A549 (cell line): ENCODE measurements around the gene TPRX1. TPM values are rescaled to one million over a fixed set of nuclear protein-coding genes. Genes with fewer than 3 reads are reported as not detected.

ENCODE experiments used
- ATAC-seq, 2 experiments: fragments of 200-7000 bp in 1 of 2; fragments of >200 bp in 1 of 2; cut with Nextera tagmentation in 1 of 2; cut with Tn5 transposase in 1 of 2; 3 replicates each; pipeline versions ENCODE4 v1.8.0 to v1.9.1; 2018 to 2020; ENCODE audit warnings: mild to moderate bottlenecking in 1 of 2, moderate library complexity in 1 of 2
- CTCF ChIA-PET: fragments of 300-600 bp; sonication (Branson Sonifier 250); formaldehyde crosslinking; extraction: SDS; loops from one replicate; lab custom pipeline; 2021; ENCODE audit warnings: antibody characterized with exemption, inconsistent platforms; lab: Yijun Ruan, JAX
- POLR2A ChIA-PET: fragments of 350-600 bp; formaldehyde crosslinking; extraction: SDS; loops from one replicate; lab custom pipeline; 2021; ENCODE audit warnings: antibody characterized with exemption, inconsistent platforms; lab: Yijun Ruan, JAX
- DNase-seq, 2 experiments: peaks; one replicate each; pipeline versions ENCODE4 v3.0.0 to v3.0.0-alpha.2; 2011 to 2016; ENCODE audit warnings: low read depth in 1 of 2, low spot score in 1 of 2
- FAIRE-seq: peaks from 2 replicates; lab custom pipeline; 2011; peaks lifted over from hg19 to GRCh38; lab: Jason Lieb, UNC
- H3K27ac ChIP-seq, 2 experiments: fragments of >200 bp; sonication (Bioruptor Twin); formaldehyde crosslinking; 3 replicates each; pipeline ENCODE4 v1.5.1; 2016 to 2017
- H3K4me1 ChIP-seq: fragments of >200 bp; sonication (Bioruptor Twin); formaldehyde crosslinking; 3 replicates; pipeline ENCODE4 v1.6.1; 2016
- H3K4me2 ChIP-seq: fragments of >200 bp; sonication (Bioruptor Twin); formaldehyde crosslinking; 3 replicates; pipeline ENCODE4 v1.6.1; 2016
- H3K4me3 ChIP-seq: fragments of >200 bp; sonication (Bioruptor Twin); formaldehyde crosslinking; 3 replicates; pipeline ENCODE4 v1.5.1; 2016
- H3K9me3 ChIP-seq: fragments of >200 bp; sonication (Bioruptor Twin); formaldehyde crosslinking; 3 replicates; pipeline ENCODE4 v1.6.1; 2016
- ATOH8 ChIP-seq: fragments of 250-450 bp; sonication (Bioruptor Pico); IDR thresholded peaks from 2 replicates; pipeline ENCODE4 v1.5.0; 2020; ENCODE audit warnings: low read depth, mild to moderate bottlenecking, moderate library complexity
- CBX8 ChIP-seq: fragments of 200-600 bp; sonication (generic); IDR thresholded peaks from 2 replicates; pipeline ENCODE4 v1.6.1; 2016
- CEBPB ChIP-seq, 2 experiments: fragments of >200 bp in 1 of 2; sonication (Bioruptor Twin) in 1 of 2; formaldehyde crosslinking in 1 of 2; IDR thresholded peaks; 2 replicates each; pipeline ENCODE4 v1.6.1; 2012 to 2016
- CHD2 ChIP-seq: fragments of 150-350 bp; IDR thresholded peaks from 2 replicates; pipeline ENCODE4 v1.6.1; 2014; ENCODE audit warnings: low read length; ENCODE audit not compliant: partially characterized antibody
- CTCF ChIP-seq: fragments of >200 bp; sonication (Bioruptor Twin); formaldehyde crosslinking; IDR thresholded peaks from 3 replicates; pipeline ENCODE4 v1.5.1; 2016
- E2F6 ChIP-seq: IDR thresholded peaks from 2 replicates; pipeline ENCODE4 v1.6.1; 2012; ENCODE audit warnings: low read depth, borderline replicate concordance
- EHF ChIP-seq: fragments of 250-450 bp; sonication (Bioruptor Pico); IDR thresholded peaks from 2 replicates; pipeline ENCODE4 v1.5.0; 2020; ENCODE audit warnings: mild to moderate bottlenecking
- EHMT2 ChIP-seq: fragments of 200-600 bp; sonication (generic); IDR thresholded peaks from 2 replicates; pipeline ENCODE4 v1.6.1; 2016; ENCODE audit warnings: antibody characterized with exemption, low read depth, mild to moderate bottlenecking, moderate library complexity
- EP300 ChIP-seq, 2 experiments: fragments of >200 bp; sonication (Bioruptor Twin); formaldehyde crosslinking; IDR thresholded peaks; 2 replicates in 1 of 2; 3 replicates in 1 of 2; pipeline ENCODE4 v1.6.1; 2016 to 2017
- HEYL ChIP-seq: fragments of 250-450 bp; sonication (Bioruptor Pico); IDR thresholded peaks from 2 replicates; pipeline ENCODE4 v1.8.0; 2021; ENCODE audit warnings: mild to moderate bottlenecking, moderate library complexity
- HMGXB4 ChIP-seq: fragments of 250-450 bp; sonication (Bioruptor Pico); IDR thresholded peaks from 2 replicates; pipeline ENCODE4 v1.5.0; 2021; ENCODE audit warnings: mild to moderate bottlenecking, moderate library complexity, borderline replicate concordance
- KDM1A ChIP-seq: fragments of 200-600 bp; sonication (generic); IDR thresholded peaks from 2 replicates; pipeline ENCODE4 v1.6.1; 2016; ENCODE audit warnings: low read depth, mild to moderate bottlenecking
- MAFK ChIP-seq: fragments of 450-650 bp; IDR thresholded peaks from 2 replicates; pipeline ENCODE4 v1.6.1; 2014; ENCODE audit not compliant: partially characterized antibody
- NFE2L2 ChIP-seq: fragments of 150-350 bp; conservative IDR thresholded peaks from 2 replicates; pipeline ENCODE4 v1.6.1; 2014; ENCODE audit warnings: low read length
- PBX3 ChIP-seq: IDR thresholded peaks from 2 replicates; pipeline ENCODE4 v1.6.1; 2012
- PHF8 ChIP-seq: fragments of 200-600 bp; sonication (generic); IDR thresholded peaks from 2 replicates; pipeline ENCODE4 v1.6.1; 2016; ENCODE audit warnings: low read depth, mild to moderate bottlenecking, antibody characterized with exemption, moderate library complexity, borderline replicate concordance
- POLR2AphosphoS2 ChIP-seq: conservative IDR thresholded peaks from 2 replicates; pipeline ENCODE4 v1.6.1; 2012; ENCODE audit warnings: low read length, improper control_type of control experiment, inconsistent platforms
- RFX5 ChIP-seq: fragments of 450-650 bp; IDR thresholded peaks from 2 replicates; pipeline ENCODE4 v1.7.1; 2014; ENCODE audit warnings: antibody characterized with exemption, mild to moderate bottlenecking, moderate library complexity
- RNF2 ChIP-seq: fragments of 200-600 bp; sonication (generic); IDR thresholded peaks from 2 replicates; pipeline ENCODE4 v1.6.1; 2016; ENCODE audit warnings: low read depth, mild to moderate bottlenecking, antibody characterized with exemption, moderate library complexity, borderline replicate concordance
- SMC3 ChIP-seq: fragments of >200 bp; sonication (Bioruptor Twin); formaldehyde crosslinking; IDR thresholded peaks from 3 replicates; pipeline ENCODE4 v1.6.1; 2018; ENCODE audit warnings: inconsistent platforms
- SREBF2 ChIP-seq: fragments of 450-650 bp; IDR thresholded peaks from 2 replicates; pipeline ENCODE4 v1.6.1; 2014; ENCODE audit warnings: mild to moderate bottlenecking, moderate library complexity
- ZC3H11A ChIP-seq: fragments of 450-650 bp; IDR thresholded peaks from 2 replicates; pipeline ENCODE4 v1.6.1; 2014; ENCODE audit warnings: antibody characterized with exemption, mild to moderate bottlenecking
- ZFP36 ChIP-seq: fragments of 450-650 bp; IDR thresholded peaks from 2 replicates; pipeline ENCODE4 v1.6.1; 2014; ENCODE audit warnings: borderline replicate concordance; ENCODE audit not compliant: partially characterized antibody
- WGBS: methylation state at CpG from one replicate; pipeline ENCODE4 v1.1.6; 2017; ENCODE audit errors: missing lambda C conversion rate; 5-methylcytosine and 5-hydroxymethylcytosine counted together
- polyA plus RNA-seq, 4 experiments: library from polyadenylated mRNA; depleted of rRNA in 3 of 4; stranded (reverse); fragments of >200 nt; fragmentation: RNase III in 1 of 4; extraction: RNeasy Plus Mini Kit Qiagen cat#74134 plus additional on column Dnase treatment in 1 of 4; gene quantifications; 2 replicates in 3 of 4; 3 replicates in 1 of 4; pipeline ENCODE4 v1.2.3, GENCODE V29; 2011 to 2017

Gene TPRX1
- polyA plus RNA-seq, 2 of the 4 experiments (the other 2 are of a cell fraction): not detected

- no peak for DNase-seq
- POLR2A ChIA-PET: no interaction called here
- Histone ChIP-seq H3K4me3 (peak overlapping the region; percentile 36; the same call in 1 of the 3 replicates), H3K27ac (peak overlapping the region in 1 of 2 experiments; percentile 80; a peak in 3 of 6 replicates), H3K9me3 (no peaks in the 10 kb centered on the region), H3K4me2 (peak overlapping the region; percentile 59), H3K4me1 (no peaks in the 10 kb centered on the region)
- no peak for FAIRE-seq
- 65% methylated on average over 10 of the region's 10 CpGs for WGBS
- TF ChIP-seq CTCF (no peak), ATOH8 (no peak), ZC3H11A (no peak)
- CTCF ChIA-PET: interaction anchor here (0.7 to 22.4 kb wide), 22 partner anchors 8 to 339 kb away, joined by 3 to 330 read pairs (median 4); partner anchors contain the start of gene CRX
- ATAC-seq: no peak
Observed at GRCh38 chr19:47848425-47848822, 44.1 kb upstream of the TPRX1 start.

- ATAC-seq (no peak; a peak in 1 of 6 replicates), DNase-seq (no peak), FAIRE-seq (no peak)
- Histone ChIP-seq H3K4me3 (no peak overlapping the region), H3K27ac (no peak overlapping the region)
- no peak for TF ChIP-seq MAFK
- no peak for TF ChIP-seq EHMT2
- TF ChIP-seq CHD2: no peak
- no peak for TF ChIP-seq RFX5
- TF ChIP-seq EHF (CRISPR knock-in tag): no peak
- TF ChIP-seq ZFP36: no peak
- TF ChIP-seq KDM1A: no peak
- TF ChIP-seq PHF8: no peak
- no peak for TF ChIP-seq HEYL (CRISPR knock-in tag)
- no peak for TF ChIP-seq SREBF2
- no peak for TF ChIP-seq EP300 (IDR thresholded peaks at IDR 0.05)
- no peak for TF ChIP-seq E2F6
- no peak for TF ChIP-seq PBX3
- TF ChIP-seq NFE2L2: no peak
- TF ChIP-seq, all 56 proteins: peak for 0
- WGBS: 44% methylated on average over 5 of the region's 5 CpGs
- H3K9me3 ChIP-seq: no peaks in the 10 kb centered on the region
- no peaks in the 10 kb centered on the region for H3K4me1 ChIP-seq
- H3K4me2 ChIP-seq: no peak overlapping the region
- POLR2A ChIA-PET: no interaction called here
- CTCF ChIA-PET: interaction anchor here (1.5 to 22.4 kb wide), 5 partner anchors 16 to 54 kb away, joined by 3 to 330 read pairs (median 4); no protein-coding TSS in a partner anchor
Observed at GRCh38 chr19:47842941-47843340, 38.6 kb upstream of the TPRX1 start.

- WGBS: 46% methylated on average over 10 of the region's 10 CpGs
- TF ChIP-seq RFX5 (no peak), SMC3 (no peak), SREBF2 (no peak), CEBPB (IDR thresholded peaks at IDR 0.05) (no peak), HEYL (CRISPR knock-in tag) (no peak), CBX8 (no peak), HMGXB4 (no peak), PBX3 (no peak), POLR2AphosphoS2 (no peak), RNF2 (no peak)
- Histone ChIP-seq H3K4me1 (no peaks in the 10 kb centered on the region), H3K9me3 (no peaks in the 10 kb centered on the region), H3K27ac (no peak overlapping the region), H3K4me3 (no peak overlapping the region), H3K4me2 (no peak overlapping the region)
- ChIA-PET CTCF (interaction anchor here (1.0 to 22.4 kb wide), 7 partner anchors 9 to 403 kb away, joined by 3 to 330 read pairs (median 4); no protein-coding TSS in a partner anchor), POLR2A (no interaction called here)
- no peak for ATAC-seq
- FAIRE-seq: no peak
- DNase-seq: no peak
Observed at GRCh38 chr19:47839913-47840312, 35.6 kb upstream of the TPRX1 start.
